HG02798 (cell line): ENCODE results near the gene SLC17A2.

ENCODE experiments used
- ATAC-seq: cut with Tn5 transposase; IDR thresholded peaks from one replicate; pipeline ENCODE4 v1.9.1; 2021; ENCODE audit warnings: mild to moderate bottlenecking; ENCODE audit not compliant: unreplicated experiment, poor library complexity

SLC17A2 gene

GRCh38 chr6:25930532-25931410, at the start of gene SLC17A2:
TSS of gene SLC17A2 (minus strand) at chr6:25930691. CDS start at chr6:25925796, 4,895 bp downstream.
- no peak for ATAC-seq

GRCh38 chr6:25975923-25976560, 45.6 kb upstream of the SLC17A2 start:
- ATAC-seq, result no peak

GRCh38 chr6:25973923-25974555, 43.5 kb upstream of the SLC17A2 start:
- no peak for ATAC-seq

GRCh38 chr6:25972902-25973301, 42.4 kb upstream of the SLC17A2 start:
- no peak for ATAC-seq

GRCh38 chr6:25972128-25972527, 41.6 kb upstream of the SLC17A2 start:
- ATAC-seq, result no peak

GRCh38 chr6:25971187-25971821, 40.8 kb upstream of the SLC17A2 start:
- ATAC-seq, result no peak

GRCh38 chr6:25968769-25969168, 38.3 kb upstream of the SLC17A2 start:
- ATAC-seq, result no peak

- ATAC-seq, result no peak
Observed at GRCh38 chr6:25966711-25967110, 36.2 kb upstream of the SLC17A2 start.

- ATAC-seq, result no peak
Observed at GRCh38 chr6:25965058-25965457, 34.6 kb upstream of the SLC17A2 start.

GRCh38 chr6:25963426-25964123, 33.1 kb upstream of the SLC17A2 start:
- ATAC-seq, result no peak

GRCh38 chr6:25962149-25963127, 31.9 kb upstream of the SLC17A2 start, which contains the start of gene TRIM38:
TSS of gene TRIM38 (plus strand) at chr6:25962802. CDS start at chr6:25966523, 3,721 bp downstream.
- ATAC-seq, result peak; percentile 83

GRCh38 chr6:25961619-25962148, 31.2 kb upstream of the SLC17A2 start:
- no peak for ATAC-seq

GRCh38 chr6:25960734-25961133, 30.2 kb upstream of the SLC17A2 start:
- ATAC-seq, result no peak

GRCh38 chr6:25959890-25960536, 29.5 kb upstream of the SLC17A2 start:
- no peak for ATAC-seq

- ATAC-seq, result no peak
Observed at GRCh38 chr6:25958700-25959162, 28.2 kb upstream of the SLC17A2 start.

- no peak for ATAC-seq
Observed at GRCh38 chr6:25956226-25956625, 25.7 kb upstream of the SLC17A2 start.

- ATAC-seq, result no peak
Observed at GRCh38 chr6:25954756-25955155, 24.3 kb upstream of the SLC17A2 start.

- no peak for ATAC-seq
Observed at GRCh38 chr6:25953733-25954132, 23.2 kb upstream of the SLC17A2 start.
